ENCODE measurements around the gene LDB3. TPM values are rescaled to one million over a fixed set of nuclear protein-coding genes. Genes with fewer than 3 reads are reported as not detected.
"Not testable (repeated sequence)": the region's sequence is repeated elsewhere in the genome, so short reads cannot be mapped to it uniquely, and the experiment has no call there.

Gene LDB3
- total RNA-seq, 2 experiments from 2014 or later: 0.05 to 0.08 TPM

DNA sequence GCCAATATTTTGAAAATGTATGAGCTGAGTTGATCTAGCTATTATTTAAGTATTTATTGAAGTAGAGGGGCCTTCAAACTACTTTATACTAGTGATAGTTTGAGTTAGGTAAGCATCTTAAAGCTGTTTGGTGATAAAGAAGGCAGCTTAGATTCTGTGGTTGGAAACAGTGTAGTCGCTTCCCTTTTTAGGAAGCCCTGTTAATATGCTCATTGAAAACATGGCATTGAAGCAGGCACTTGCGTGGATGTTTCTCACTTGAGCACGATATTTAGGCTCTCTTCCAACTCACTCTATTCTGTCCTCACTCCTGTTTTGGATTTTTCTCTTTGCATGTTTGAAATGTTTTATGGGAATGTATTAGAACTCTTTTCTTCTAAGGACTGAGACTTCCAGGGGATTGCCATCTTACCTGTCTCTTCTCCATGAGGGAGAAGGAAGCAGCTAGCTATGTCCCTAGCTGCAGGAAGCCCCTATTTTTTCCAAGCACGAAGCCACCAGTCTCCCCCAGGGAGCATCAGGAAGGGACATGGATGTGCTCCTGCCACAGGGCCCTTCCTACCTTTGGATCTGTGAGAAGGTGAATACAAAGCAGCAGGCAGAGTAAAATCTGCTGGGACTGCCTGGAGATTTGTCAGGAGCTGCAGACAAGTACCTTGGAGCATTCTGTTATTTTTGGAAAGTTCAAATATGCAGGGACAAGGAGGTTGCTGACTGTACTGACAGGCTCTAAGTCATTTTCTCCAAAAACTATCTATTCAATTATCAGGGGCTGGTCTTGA lies 66.1 kb downstream of the LDB3 start:
- Histone ChIP-seq H3K27me3 (ENCODE audit: control insufficient read depth in 1 of 2, insufficient read depth in 2 of 2, low read length in 2 of 2) (no peaks in the 10 kb centered on the region), H3K36me3 (ENCODE audit: insufficient read depth, low read length) (no peaks in the 10 kb centered on the region), H3K9me3 (ENCODE audit: control insufficient read depth in 1 of 2, insufficient read depth in 1 of 2, low read length in 2 of 2) (no peaks in the 10 kb centered on the region), H3K4me1 (ENCODE audit: insufficient read depth, low read length) (no peaks in the 10 kb centered on the region), H3K27ac (ENCODE audit: low read depth in 1 of 2, low read length in 2 of 2) (no peak overlapping the region), H3K4me3 (ENCODE audit: low read length) (no peak overlapping the region)
- H3K4me1 Mint-ChIP-seq (ENCODE audit: low read depth): no peaks in the 10 kb centered on the region
- H3K36me3 Mint-ChIP-seq (ENCODE audit: low read depth): no peaks in the 10 kb centered on the region
- CTCF ChIA-PET: no interaction called here
- H3K27me3 Mint-ChIP-seq: peaks cover 9% of the 10 kb centered on the region
- no peak overlapping the region for H3K4me3 Mint-ChIP-seq
- TF ChIP-seq, protein P1, sequence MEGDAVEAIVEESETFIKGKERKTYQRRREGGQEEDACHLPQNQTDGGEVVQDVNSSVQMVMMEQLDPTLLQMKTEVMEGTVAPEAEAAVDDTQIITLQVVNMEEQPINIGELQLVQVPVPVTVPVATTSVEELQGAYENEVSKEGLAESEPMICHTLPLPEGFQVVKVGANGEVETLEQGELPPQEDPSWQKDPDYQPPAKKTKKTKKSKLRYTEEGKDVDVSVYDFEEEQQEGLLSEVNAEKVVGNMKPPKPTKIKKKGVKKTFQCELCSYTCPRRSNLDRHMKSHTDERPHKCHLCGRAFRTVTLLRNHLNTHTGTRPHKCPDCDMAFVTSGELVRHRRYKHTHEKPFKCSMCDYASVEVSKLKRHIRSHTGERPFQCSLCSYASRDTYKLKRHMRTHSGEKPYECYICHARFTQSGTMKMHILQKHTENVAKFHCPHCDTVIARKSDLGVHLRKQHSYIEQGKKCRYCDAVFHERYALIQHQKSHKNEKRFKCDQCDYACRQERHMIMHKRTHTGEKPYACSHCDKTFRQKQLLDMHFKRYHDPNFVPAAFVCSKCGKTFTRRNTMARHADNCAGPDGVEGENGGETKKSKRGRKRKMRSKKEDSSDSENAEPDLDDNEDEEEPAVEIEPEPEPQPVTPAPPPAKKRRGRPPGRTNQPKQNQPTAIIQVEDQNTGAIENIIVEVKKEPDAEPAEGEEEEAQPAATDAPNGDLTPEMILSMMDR (IDR thresholded peaks at IDR 0.05): no peak
- no peaks in the 10 kb centered on the region for H3K9me3 Mint-ChIP-seq
- DNase-seq: no peak
- no peak for ATAC-seq (ENCODE audit: poor library complexity)
- POLR2A ChIA-PET: no interaction called here
- no peak overlapping the region for H3K27ac Mint-ChIP-seq
- intact Hi-C loops (cut with DNase I, micrococcal nuclease): no loop called here

GRCh38 chr10:86735278-86735677 lies 67.0 kb downstream of the LDB3 start:
- intact Hi-C loops (cut with DNase I, micrococcal nuclease); H3K27me3 Mint-ChIP-seq; ATAC-seq (ENCODE audit: poor library complexity); CTCF ChIA-PET; H3K4me3 Mint-ChIP-seq; H3K36me3 ChIP-seq (ENCODE audit: insufficient read depth, low read length); H3K4me1 ChIP-seq (ENCODE audit: insufficient read depth, low read length); H3K27ac ChIP-seq (ENCODE audit: low read depth in 1 of 2, low read length in 2 of 2); H3K9me3 Mint-ChIP-seq; H3K9me3 ChIP-seq (ENCODE audit: control insufficient read depth in 1 of 2, insufficient read depth in 1 of 2, low read length in 2 of 2); DNase-seq; H3K36me3 Mint-ChIP-seq (ENCODE audit: low read depth); H3K4me1 Mint-ChIP-seq (ENCODE audit: low read depth); POLR2A ChIA-PET; H3K27ac Mint-ChIP-seq; H3K4me3 ChIP-seq (ENCODE audit: low read length); H3K27me3 ChIP-seq (ENCODE audit: control insufficient read depth in 1 of 2, insufficient read depth in 2 of 2, low read length in 2 of 2): not testable (repeated sequence)

DNA sequence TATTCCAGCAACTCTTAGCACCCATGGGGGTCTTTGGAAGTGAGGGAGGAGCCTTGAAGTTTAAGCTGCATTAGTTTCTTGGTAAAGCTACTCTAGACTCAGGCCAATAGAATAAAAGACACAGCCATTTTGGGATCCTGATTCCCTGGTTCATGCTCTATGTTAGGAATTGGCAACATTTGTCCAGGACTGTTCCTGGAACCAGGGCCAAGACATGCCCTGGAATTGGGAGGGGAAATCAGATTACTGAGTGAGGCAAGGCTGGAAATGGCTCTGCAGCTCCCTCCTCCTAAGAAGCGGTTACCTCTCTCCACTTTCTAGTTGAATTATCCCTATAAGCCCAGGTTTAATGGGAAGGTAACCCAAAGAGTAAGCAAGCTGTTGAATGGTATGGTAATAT lies 73.9 kb downstream of the LDB3 start:
- Histone ChIP-seq H3K36me3 (ENCODE audit: insufficient read depth, low read length) (no peaks in the 10 kb centered on the region), H3K4me3 (ENCODE audit: low read length) (no peak overlapping the region), H3K4me1 (ENCODE audit: insufficient read depth, low read length) (no peaks in the 10 kb centered on the region), H3K27me3 (ENCODE audit: control insufficient read depth in 1 of 2, insufficient read depth in 2 of 2, low read length in 2 of 2) (no peaks in the 10 kb centered on the region), H3K9me3 (ENCODE audit: control insufficient read depth in 1 of 2, insufficient read depth in 1 of 2, low read length in 2 of 2) (no peaks in the 10 kb centered on the region), H3K27ac (ENCODE audit: low read depth in 1 of 2, low read length in 2 of 2) (no peak overlapping the region)
- Mint-ChIP-seq H3K9me3 (no peaks in the 10 kb centered on the region), H3K27me3 (peaks cover 4% of the 10 kb centered on the region), H3K4me1 (ENCODE audit: low read depth) (no peaks in the 10 kb centered on the region), H3K27ac (no peak overlapping the region), H3K36me3 (ENCODE audit: low read depth) (no peaks in the 10 kb centered on the region), H3K4me3 (no peak overlapping the region)
- ATAC-seq (ENCODE audit: poor library complexity): no peak
- ChIA-PET POLR2A (no interaction called here), CTCF (interaction anchor here (0.9 kb wide), 1 partner anchor 10 kb away, joined by 3 read pairs; no protein-coding TSS in a partner anchor)
- intact Hi-C loops (cut with DNase I, micrococcal nuclease): no loop called here
- DNase-seq: no peak
- TF ChIP-seq, protein P1 (IDR thresholded peaks at IDR 0.05): no peak

All from CD4-positive, alpha-beta T cell (primary cell).